SH-SY5Y (cell line): ENCODE measurements around the gene MYH9.

Source experiments
- GATA2 ChIP-seq: IDR thresholded peaks from 2 replicates; pipeline ENCODE4 v1.6.1; 2011; ENCODE audit warnings: mild to moderate bottlenecking, low read depth, low read length
- GATA3 ChIP-seq: IDR thresholded peaks from 2 replicates; pipeline ENCODE4 v1.6.1; 2011; ENCODE audit warnings: low read depth, mild to moderate bottlenecking, low read length, moderate library complexity

DNA sequence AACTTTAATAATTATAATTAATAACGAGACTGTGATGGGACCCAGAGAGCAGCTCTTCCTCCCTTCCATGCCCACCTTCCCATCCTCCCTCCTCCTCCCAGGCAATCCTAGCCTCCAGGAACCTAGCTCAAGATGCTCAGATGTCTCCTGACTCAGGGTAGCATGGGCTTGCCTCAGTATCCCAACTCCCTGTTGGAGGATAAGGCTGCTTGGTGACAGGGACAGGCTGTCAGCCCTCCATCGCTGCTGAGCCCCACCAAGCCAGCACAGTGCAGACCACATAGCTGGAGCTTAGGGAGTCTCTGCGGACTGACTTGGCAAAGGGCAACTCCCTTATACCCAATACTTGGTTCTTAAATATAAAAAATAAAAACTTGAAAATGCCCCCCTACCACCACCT, 11.5 kb downstream of the MYH9 start:
- TF ChIP-seq GATA2: no peak
- no peak for TF ChIP-seq GATA3
